Measurements from ENCODE around the gene SRSF3. TPM values are rescaled to one million over a fixed set of nuclear protein-coding genes. Genes with fewer than 3 reads are reported as not detected.

The SRSF3 gene
- total RNA-seq, 1 experiment from 2014 or later, result 954 TPM

- Histone ChIP-seq H3K79me2 (ENCODE audit: insufficient read depth, low read length) (no peaks in the 10 kb centered on the region), H3T11ph (ENCODE audit: low read length) (no peak overlapping the region), H4K20me1 (ENCODE audit: control insufficient read depth, insufficient read depth, insufficient read length) (no peaks in the 10 kb centered on the region), H2BK20ac (ENCODE audit: low read depth, low read length, poor library complexity, severe bottlenecking) (no peak overlapping the region), H3K4me1 (ENCODE audit: insufficient read depth, low read length) (no peaks in the 10 kb centered on the region), H3K9ac (ENCODE audit: extremely low read depth, insufficient read length, low read length) (no peak overlapping the region), H2BK5ac (ENCODE audit: insufficient read length, low read length) (no peak overlapping the region), H3K23me2 (ENCODE audit: insufficient read length, low read depth, low read length, poor library complexity, severe bottlenecking) (no peaks in the 10 kb centered on the region), H3K56ac (ENCODE audit: insufficient read length, low read depth, low read length) (no peak overlapping the region), H3K79me1 (ENCODE audit: insufficient read depth, low read depth, low read length, poor library complexity, severe bottlenecking) (no peaks in the 10 kb centered on the region), H3K23ac (ENCODE audit: insufficient read length, low read depth, low read length) (no peak overlapping the region), H2BK15ac (ENCODE audit: low read depth, low read length) (no peak overlapping the region), H3K27ac (ENCODE audit: insufficient read length, low read depth, low read length) (no peak overlapping the region), H2AFZ (ENCODE audit: low read length) (no peak overlapping the region), H3K27me3 (ENCODE audit: insufficient read depth, low read length) (no peaks in the 10 kb centered on the region), H2BK120ac (ENCODE audit: low read depth, low read length, poor library complexity, severe bottlenecking) (no peak overlapping the region), H2BK12ac (ENCODE audit: insufficient read length, low read depth, low read length) (no peak overlapping the region), H3K4ac (ENCODE audit: low read depth, low read length) (no peak overlapping the region), H2AK5ac (ENCODE audit: insufficient read length, low read length) (no peak overlapping the region), H4K8ac (replicated peaks; ENCODE audit: insufficient read length, low read depth, low read length) (no peak overlapping the region), H3K4me2 (ENCODE audit: insufficient read depth, insufficient read length, low read length) (no peak overlapping the region), H3K14ac (ENCODE audit: insufficient read depth, low read length) (no peak overlapping the region), H3K18ac (ENCODE audit: insufficient read length, low read depth, low read length) (no peak overlapping the region), H3K9me3 (ENCODE audit: control insufficient read depth, low read depth, low read length) (no peaks in the 10 kb centered on the region), H4K91ac (ENCODE audit: insufficient read length, low read depth, low read length) (no peak overlapping the region), H4K5ac (ENCODE audit: insufficient read length, low read depth, low read length) (no peak overlapping the region)
- no peaks in the 10 kb centered on the region for H3K27me3 Mint-ChIP-seq (ENCODE audit: low read depth)
- H3K27ac Mint-ChIP-seq, result peak overlapping the region in 1 of 3 experiments; percentile 80; a peak in 2 of 7 replicates
- no peaks in the 10 kb centered on the region; a peak in 1 of 5 replicates for H3K9me3 Mint-ChIP-seq
- H3K4me3 Mint-ChIP-seq, result no peak overlapping the region
- no CpG with 5 or more reads among the region's 7 CpGs for WGBS (ENCODE audit: extremely low coverage, insufficient read length, low lambda C conversion rate)
- H3K4me1 Mint-ChIP-seq, result peaks cover 10 to 11% of the 10 kb centered on the region in 2 experiments; a peak in 3 of 4 replicates
- peak; percentile 87 for TF ChIP-seq CTCF (conservative IDR thresholded peaks at IDR 0.05)
- H3K36me3 Mint-ChIP-seq (ENCODE audit: insufficient read depth in 1 of 3, low read depth in 3 of 3), result peaks cover 10 to 36% (median 30%) of the 10 kb centered on the region in 3 experiments
- peak; percentile 67 for DNase-seq
These were observed 21.0 kb downstream of the SRSF3 start for GRCh38 chr6:36615018-36615761.
